ENCODE measurements around the gene MEAF6. TPM values are rescaled to one million over a fixed set of nuclear protein-coding genes. Genes with fewer than 3 reads are reported as not detected.

MEAF6 gene
- total and polyA plus RNA-seq, 4 donors = 18.7 to 25.3 (median 21.2) TPM

GRCh38 chr1:37480581-37481288, 33.8 kb downstream of the MEAF6 start:
- H3K27ac ChIP-seq (ENCODE audit: low read depth in 1 of 2, low read length in 2 of 2) = peak overlapping the region; percentile 8 to 51
- H3K27me3 ChIP-seq (ENCODE audit: control insufficient read depth in 4 of 4, insufficient read depth in 4 of 4, low read length in 3 of 4) = no peaks in the 10 kb centered on the region
- H3K36me3 ChIP-seq (ENCODE audit: control insufficient read depth in 4 of 4, insufficient read depth in 3 of 4, low read depth in 1 of 4, low read length in 3 of 4) = peaks cover 17 to 32% (median 28%) of the 10 kb centered on the region in 4 donors
- no peaks in the 10 kb centered on the region for H3K9me3 ChIP-seq (ENCODE audit: control insufficient read depth in 4 of 4, low read length in 3 of 4)
- TF ChIP-seq TAF1 (conservative IDR thresholded peaks at IDR 0.05) (no peak), JUND (IDR thresholded peaks at IDR 0.05) (no peak), NR2F2 (IDR thresholded peaks at IDR 0.05) (no peak), MAX (IDR thresholded peaks at IDR 0.05) (no peak), ZBTB33 (IDR thresholded peaks at IDR 0.05) (no peak), CTCF (IDR thresholded peaks at IDR 0.05; ENCODE audit: low read depth, low read length, missing input control) (no peak), GABPA (IDR thresholded peaks at IDR 0.05 in 1 of 2, conservative IDR thresholded peaks at IDR 0.05 in 1 of 2) (no peak), YY1 (IDR thresholded peaks at IDR 0.05) (no peak), ATF3 (IDR thresholded peaks at IDR 0.05) (no peak), FOXA2 (IDR thresholded peaks at IDR 0.05) (no peak), SP1 (IDR thresholded peaks at IDR 0.05) (no peak), RXRA (IDR thresholded peaks at IDR 0.05) (no peak), REST (IDR thresholded peaks at IDR 0.05) (no peak), EGR1 (IDR thresholded peaks at IDR 0.05; ENCODE audit: low read depth in 2 of 2) (no peak), HNF4G (IDR thresholded peaks at IDR 0.05) (no peak), RAD21 (IDR thresholded peaks at IDR 0.05) (no peak), FOXA1 (IDR thresholded peaks at IDR 0.05) (no peak), HNF4A (conservative IDR thresholded peaks at IDR 0.05) (no peak)
- peaks cover 20 to 41% (median 32%) of the 10 kb centered on the region in 4 donors for H3K4me1 ChIP-seq (ENCODE audit: control insufficient read depth in 4 of 4, insufficient read depth in 4 of 4, low read length in 3 of 4)
- H3K9ac ChIP-seq (ENCODE audit: low read depth in 1 of 2, low read length in 2 of 2) = peak overlapping the region in 1 of 2 donors; percentile 37
- WGBS = 87% methylated on average over 10 of the region's 10 CpGs
- no peak for DNase-seq (ENCODE audit: low spot score)
- H3K4me3 ChIP-seq (ENCODE audit: low read depth in 1 of 3, low read length in 3 of 3) = no peak overlapping the region
